HG02981 (cell line): ENCODE results near the gene IFI35.
"Not testable (repeated sequence)": the region's sequence is repeated elsewhere in the genome, so short reads cannot be mapped to it uniquely, and the experiment has no call there.

Source experiments
- ATAC-seq: cut with Tn5 transposase; IDR thresholded peaks from one replicate; pipeline ENCODE4 v1.9.1; 2021; ENCODE audit warnings: mild to moderate bottlenecking, moderate library complexity; ENCODE audit not compliant: unreplicated experiment

The IFI35 gene

DNA sequence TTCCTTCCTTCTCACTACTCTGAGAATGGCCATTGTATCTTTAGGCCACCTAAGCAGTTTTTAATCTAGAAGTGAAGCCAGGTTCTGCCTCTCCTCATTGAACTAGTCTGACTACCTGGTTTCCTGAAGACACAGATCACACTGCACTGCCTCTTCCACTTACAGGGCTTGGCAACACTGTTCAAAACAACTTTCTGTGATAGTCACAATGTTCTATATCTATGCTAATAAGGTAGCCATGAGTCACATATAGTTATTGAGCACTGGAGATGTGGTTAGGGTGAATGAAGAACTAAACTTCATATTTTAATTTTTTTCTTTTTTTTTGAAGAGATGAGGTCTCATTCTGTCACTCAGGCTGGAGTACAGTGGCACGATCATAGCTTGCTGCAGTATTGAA, 45.4 kb downstream of the IFI35 start:
- ATAC-seq, result no peak

- ATAC-seq, result not testable (repeated sequence)
Observed at GRCh38 chr17:43053008-43053407, 46.4 kb downstream of the IFI35 start.

GRCh38 chr17:43056051-43056450, 49.5 kb downstream of the IFI35 start:
- ATAC-seq, result no peak

GRCh38 chr17:43062984-43063638, 56.5 kb downstream of the IFI35 start:
- no peak for ATAC-seq
